Activated T-helper 1 cell treated with Interleukin-2 at 50 U/mL for 16 hours (primary cell): Measurements from ENCODE around the gene HAUS1.
A peak's percentile ranks its signal among the peaks of the same experiment; 100 is the strongest.
"Not testable (repeated sequence)": the region's sequence is repeated elsewhere in the genome, so short reads cannot be mapped to it uniquely, and the experiment has no call there.

Experiments
- DNase-seq: peaks from one replicate; pipeline ENCODE4 v3.0.0-alpha.2; 2020; ENCODE audit warnings: low read depth

HAUS1 gene

GRCh38 chr18:46104128-46104911 lies at the start of gene HAUS1:
HAUS1 (plus strand) TSS chr18:46104385; CDS start chr18:46104412, 27 bp downstream.
- peak; percentile 74 for DNase-seq

- no peak for DNase-seq
Observed at GRCh38 chr18:46054956-46055837, 49.0 kb upstream of the HAUS1 start.

DNA sequence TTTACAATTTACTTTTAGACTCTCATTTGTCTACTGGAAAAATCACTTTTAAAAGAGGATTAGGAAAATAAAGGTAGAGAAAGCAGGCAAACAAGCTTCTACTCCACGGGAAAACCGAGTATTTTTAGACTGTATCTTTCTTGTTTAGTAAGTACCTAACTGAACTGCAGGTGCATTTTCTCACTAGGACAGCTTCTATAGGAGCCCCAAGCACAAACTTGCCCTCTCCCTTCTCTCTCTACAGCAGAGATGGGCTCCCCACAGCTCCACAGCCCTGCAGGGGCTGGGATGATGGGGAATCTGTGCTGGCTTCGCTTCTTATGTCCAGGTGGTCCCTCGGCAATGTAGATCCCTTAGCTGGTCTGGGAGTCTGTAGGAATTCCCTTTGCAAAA lies 48.4 kb upstream of the HAUS1 start:
- no peak for DNase-seq

DNA sequence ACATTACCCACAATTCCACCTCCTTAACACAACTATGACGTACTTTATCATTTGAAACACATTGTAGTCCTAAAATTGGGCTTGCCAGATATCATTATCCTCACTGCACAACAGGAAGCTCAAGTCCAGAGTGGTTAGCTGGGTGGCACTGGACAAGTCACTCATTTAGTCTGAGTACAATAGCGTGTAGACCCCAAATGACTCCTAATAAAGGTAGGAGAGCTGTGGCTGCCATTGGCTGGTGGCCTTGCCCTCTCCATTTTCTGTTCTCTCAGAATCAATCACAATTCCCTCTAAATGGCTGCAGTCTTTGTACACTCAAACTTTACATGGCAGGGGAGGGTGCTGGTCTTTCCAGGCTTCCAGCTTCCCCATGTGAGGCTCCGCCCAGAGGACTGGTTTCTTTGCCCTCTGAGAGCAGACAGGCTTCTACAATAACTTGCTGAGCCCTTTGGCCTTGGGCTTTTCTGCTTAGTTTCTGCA lies 43.8 kb upstream of the HAUS1 start:
- no peak for DNase-seq

DNA sequence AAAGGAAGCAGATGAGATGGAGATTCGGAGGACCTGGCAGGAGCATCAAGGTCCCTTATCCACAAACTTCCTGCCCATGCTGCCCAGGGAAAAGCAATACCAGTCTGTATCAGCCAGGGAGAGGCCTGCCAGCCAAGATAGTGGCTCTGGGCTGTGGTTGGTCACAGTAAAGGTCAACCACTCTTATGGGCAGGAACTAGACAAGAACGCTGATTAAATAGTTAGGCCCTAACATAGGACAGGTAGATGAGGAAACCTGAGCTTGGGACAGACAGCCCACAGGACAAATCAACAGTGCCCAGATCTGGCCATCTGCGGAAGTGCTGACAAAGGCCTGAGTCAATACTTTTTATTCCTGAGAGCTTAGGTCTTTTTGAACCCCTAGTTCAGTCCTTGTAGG lies 42.8 kb upstream of the HAUS1 start:
- no peak for DNase-seq

- no peak for DNase-seq
Observed at GRCh38 chr18:46061796-46062195, 42.4 kb upstream of the HAUS1 start.

- DNase-seq: no peak
Observed at GRCh38 chr18:46062781-46063180, 41.4 kb upstream of the HAUS1 start.

- no peak for DNase-seq
Observed at GRCh38 chr18:46067438-46068007, 36.7 kb upstream of the HAUS1 start.

GRCh38 chr18:46068763-46069162 lies 35.4 kb upstream of the HAUS1 start:
- no peak for DNase-seq

- no peak for DNase-seq
Observed at GRCh38 chr18:46069524-46069923, 34.7 kb upstream of the HAUS1 start.

- DNase-seq: no peak
Observed at GRCh38 chr18:46070232-46070631, 34.0 kb upstream of the HAUS1 start.

DNA sequence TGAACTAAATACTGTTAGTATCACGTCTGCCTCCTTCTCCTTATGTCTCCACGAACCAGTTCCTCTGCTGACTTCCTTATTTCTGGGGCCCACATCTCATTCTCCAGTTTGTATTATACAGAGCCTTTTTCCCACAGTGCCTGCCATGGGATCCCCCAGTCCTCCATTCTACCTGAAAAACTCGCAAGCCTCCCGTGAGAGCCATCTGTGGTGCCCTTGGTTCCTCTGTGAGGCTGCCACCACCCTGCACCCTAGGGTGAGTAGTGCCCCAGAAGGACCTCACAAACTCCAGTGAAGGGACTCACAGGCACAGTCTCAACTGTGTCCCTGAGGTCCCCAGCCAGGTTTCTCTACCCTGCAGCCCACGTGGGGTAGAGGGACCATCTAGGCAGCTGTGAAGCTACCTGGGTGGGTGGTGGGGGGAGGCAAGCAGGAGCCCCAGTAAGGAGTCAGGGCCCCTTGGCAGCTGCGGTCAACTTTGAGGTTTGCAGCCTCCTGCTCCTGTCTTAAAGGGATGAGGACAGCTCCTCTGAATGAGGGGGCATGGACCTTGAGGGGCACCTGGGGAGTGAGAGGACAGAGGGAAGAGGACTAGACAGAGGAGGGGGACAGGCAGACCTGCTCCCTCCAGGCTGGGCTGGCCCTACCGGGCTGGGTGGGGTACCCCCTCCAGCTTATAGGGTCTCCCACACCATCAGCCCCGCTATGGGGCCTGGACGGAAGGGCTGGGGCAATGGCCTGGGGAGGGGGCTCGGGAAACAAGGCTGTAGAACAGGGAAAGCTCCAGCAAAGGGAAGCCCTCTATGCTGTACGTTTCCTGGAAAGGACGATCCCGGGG lies 33.2 kb upstream of the HAUS1 start:
- DNase-seq: no peak

DNA sequence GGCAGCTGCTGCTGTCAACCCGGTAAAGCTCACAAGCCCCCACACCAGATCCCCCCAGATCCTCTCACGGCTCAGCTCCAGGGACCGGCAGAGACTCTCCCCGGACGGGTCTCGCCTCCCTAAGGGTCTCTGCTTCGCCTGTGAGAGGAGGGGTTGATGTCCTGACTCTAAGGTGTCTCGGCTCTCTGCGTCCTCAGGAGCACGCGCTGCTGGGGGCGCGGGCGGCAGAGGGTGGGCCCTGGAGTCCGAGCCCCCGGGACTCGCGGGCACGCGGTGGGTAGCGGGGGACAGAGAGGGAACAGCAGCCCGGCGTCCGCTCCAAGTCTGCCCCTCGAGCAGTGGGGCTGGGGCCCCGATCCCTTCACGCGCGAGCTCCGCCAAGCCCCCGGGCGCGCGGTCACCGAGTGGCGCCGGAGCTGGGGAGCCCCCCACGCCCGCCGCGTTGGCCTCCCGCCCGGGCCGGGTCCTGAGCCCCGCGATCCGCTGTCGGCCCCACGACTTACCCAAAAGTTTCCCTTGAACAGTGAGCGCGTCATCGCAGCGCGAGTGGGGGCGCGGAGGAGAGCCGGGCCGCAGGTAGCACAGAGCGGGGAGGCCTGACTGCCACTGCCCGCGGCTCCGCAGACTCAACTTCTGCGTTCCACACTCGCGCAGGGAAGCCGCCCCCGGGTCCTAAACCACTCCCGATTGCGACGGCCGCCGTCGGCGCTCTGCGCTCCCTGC lies 32.4 kb upstream of the HAUS1 start, which contains the start of gene PSTPIP2:
TSS of gene PSTPIP2 (minus strand) at position 608 of the 723 bp plus-strand sequence. CDS start at position 536, 72 bp downstream.
- peak; percentile 48 for DNase-seq

DNA sequence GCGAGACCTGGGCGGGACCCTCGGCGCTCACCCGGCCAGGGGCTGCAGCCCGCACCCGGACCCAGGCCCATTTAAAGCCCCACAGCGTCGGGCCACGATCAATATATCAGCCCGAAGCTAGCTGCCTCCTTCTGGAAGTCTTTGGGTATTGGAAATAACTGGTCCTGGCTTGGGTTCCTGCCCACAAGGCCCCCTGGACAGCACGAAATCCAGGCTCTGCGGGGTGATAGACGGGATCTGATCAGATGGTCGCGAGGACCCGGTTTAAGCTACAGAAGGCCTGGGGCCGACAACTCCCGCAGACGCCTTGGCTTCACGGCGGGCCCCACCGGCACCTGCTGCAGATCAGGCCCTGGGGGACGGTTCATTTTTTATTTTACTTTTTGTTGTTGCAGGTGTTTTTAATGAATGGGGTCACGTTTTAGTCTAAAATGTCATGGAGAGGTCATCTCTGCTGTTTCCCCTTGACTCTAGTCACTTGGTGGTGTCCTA lies 31.8 kb upstream of the HAUS1 start:
- DNase-seq: no peak

DNA sequence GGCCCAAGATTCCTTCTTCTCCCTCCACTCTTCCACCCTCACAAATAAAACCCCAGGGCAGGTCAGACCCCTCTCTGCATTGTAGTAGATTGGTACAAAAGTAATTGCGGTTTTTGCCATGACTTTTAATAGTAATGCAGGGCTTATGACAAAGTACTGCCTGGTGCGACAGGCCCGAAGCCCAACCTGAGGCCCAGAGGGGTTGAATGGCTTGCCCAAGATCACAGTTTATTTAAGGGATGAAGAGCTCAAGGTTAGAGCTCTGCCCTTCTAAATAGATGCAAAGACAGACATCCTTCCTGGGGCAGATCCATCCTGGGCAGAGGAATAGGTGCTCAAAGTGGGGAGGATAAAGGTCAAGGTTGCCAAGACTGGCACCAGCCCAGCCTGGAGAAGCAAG lies 31.2 kb upstream of the HAUS1 start:
- DNase-seq: no peak

DNA sequence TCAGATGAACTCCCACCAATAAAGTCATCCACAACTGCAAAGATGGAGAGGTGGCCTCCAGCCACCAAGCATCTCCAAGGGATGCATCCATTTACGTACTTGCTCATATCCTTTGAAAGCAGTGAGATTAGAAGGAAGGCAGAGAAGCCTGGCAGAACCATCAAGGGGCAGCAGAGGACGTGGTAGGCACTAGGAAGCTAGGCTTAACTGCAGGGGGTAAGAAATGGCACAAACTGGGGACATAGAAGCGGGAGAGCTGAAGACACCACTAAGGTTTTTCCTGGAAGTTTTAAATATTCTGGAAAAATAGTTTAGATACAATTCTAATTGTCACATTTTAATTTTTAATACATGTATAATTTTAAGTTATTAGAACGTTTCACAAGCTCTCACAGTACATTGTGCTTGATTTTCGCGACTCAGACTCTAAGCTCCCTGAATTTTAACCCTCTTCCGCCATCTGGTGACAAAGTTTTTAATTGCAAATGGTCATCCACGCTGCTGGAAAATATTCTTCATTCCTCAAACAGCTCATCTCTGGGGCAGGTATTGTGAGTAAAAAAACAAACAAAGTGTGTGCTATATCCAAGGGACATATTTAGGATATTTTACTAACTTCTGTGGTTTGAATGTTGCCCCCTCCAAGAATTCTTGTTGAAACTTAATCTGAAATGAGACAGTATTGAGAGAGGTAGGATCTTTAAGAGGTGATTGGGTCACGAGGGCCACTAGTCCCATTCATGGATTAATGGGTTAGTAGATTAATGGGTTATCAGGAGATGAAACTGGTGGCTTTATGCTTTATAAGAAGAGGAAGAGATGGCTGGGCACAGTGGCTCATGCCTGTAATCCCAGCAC lies 30.5 kb upstream of the HAUS1 start:
- no peak for DNase-seq

DNA sequence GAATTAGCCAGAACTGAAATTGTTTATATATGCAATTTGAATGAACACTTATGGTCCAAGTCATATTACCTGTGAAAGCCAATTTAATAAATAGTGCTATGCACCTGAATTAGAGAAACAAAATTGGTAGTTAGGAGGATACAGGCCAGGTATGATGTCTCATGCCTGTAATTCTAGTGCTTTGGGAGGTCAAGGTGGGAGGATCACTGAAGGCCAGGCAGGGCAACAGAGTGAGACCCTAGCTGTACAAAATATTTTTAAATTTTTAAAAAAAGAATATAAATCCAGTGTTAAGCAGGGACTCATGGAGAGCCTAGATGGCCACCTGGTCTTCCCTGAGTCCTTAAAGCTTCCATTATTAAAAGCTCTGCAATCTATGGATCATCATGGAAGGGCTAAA lies 24.8 kb upstream of the HAUS1 start:
- no peak for DNase-seq

- DNase-seq: no peak
Observed at GRCh38 chr18:46080156-46080555, 24.0 kb upstream of the HAUS1 start.

- no peak for DNase-seq
Observed at GRCh38 chr18:46084431-46084830, 19.8 kb upstream of the HAUS1 start.

DNA sequence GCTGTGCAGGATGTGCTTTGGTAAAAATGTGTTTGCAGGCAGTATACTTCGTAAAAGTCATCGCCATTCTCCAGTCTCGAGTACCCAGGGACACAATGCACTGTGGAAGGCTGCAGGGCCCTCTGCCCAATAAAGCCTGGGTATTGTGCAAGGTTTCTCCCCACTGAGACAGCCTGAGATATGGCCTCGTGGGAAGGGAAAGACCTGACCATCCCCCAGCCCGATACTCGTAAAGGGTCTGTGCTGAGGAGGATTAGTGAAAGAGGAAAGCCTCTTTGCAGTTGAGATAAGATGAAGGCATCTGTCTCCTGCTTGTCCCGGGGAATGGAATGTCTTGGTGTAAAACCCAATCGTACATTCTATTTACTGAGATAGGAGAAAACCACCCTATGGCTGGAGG lies 15.7 kb upstream of the HAUS1 start:
- DNase-seq: not testable (repeated sequence)
